GM19463 (cell line): ENCODE measurements around the gene LAMA5.

Experiments used
- ATAC-seq: cut with Tn5 transposase; IDR thresholded peaks from one replicate; pipeline ENCODE4 v1.9.1; 2021; ENCODE audit warnings: mild to moderate bottlenecking, moderate library complexity; ENCODE audit not compliant: unreplicated experiment

Gene LAMA5

DNA sequence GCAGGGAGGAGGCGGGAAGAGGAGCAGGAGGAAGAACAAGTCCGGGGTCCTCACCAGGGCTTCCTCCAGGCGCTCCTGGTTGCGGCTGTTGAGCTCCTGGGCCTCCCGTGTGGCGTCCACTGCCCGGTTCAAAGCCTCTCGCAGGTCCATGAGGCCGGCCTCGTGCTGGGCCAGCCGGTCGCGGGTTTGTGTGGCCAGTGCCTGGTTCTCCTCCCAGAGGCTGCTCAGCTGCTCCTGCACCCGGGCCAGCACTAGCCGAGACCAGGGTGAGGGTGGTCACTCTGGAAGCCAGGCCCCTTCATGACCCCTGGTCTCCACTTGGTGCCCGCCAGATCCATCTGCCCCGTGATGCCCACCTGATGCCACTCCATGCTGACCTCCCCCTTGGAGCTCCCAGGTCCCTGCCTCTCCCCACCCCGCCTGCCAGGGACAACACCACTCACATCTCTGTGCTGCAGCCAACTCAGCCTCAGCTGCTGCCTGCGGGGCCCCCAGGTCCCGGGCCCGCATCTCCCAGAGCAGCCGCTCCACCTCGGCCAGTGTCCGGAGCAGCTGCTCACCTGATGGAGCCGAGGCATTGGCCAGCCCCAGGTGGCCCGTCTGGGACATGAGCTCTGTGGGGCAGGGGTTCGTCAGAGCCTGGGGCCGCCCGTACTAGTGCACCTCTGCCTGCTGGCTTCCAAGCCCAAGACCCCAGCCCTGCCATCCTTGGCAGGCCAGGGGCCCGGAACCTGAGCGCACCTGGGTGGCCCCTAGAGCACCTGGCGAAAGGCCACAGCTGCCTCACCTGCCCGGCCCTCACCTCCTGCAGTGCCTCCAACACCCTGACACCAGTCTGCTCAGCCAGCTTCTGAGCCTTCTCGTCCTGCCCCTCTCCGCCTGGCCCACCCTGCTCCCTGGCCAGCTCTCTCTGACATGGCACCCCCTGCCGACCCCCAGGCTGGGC lies 48.4 kb downstream of the LAMA5 start:
- ATAC-seq, result no peak

DNA sequence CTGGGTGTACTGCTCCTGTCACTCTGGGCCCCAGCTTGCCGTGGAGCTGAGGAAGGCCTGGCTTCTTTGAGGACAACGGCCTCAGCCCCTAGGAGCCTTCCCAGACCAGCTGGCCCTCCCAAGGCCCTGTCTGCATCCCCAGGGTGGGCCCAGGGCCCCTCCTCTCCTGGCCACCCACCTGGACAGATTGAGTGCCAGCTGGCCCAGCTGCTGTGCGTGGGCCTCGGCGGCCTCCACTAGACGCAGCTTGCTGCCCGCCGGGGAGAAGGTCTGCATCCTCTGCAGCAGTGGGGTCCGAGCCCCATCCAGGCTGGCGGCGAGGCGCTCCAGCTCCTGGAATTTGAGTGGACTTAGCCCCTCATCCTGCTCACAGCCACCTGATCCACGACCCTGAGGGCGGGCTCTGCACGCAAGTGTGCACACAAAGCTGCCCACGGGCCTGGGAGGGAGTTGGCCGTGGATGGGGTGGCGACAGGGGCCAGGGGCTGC lies 49.9 kb downstream of the LAMA5 start:
- ATAC-seq, result no peak

- ATAC-seq, result no peak
Measured at GRCh38 chr20:62316331-62317166, 50.6 kb downstream of the LAMA5 start.

- no peak for ATAC-seq
Measured at GRCh38 chr20:62315773-62316172, 51.3 kb downstream of the LAMA5 start.

DNA sequence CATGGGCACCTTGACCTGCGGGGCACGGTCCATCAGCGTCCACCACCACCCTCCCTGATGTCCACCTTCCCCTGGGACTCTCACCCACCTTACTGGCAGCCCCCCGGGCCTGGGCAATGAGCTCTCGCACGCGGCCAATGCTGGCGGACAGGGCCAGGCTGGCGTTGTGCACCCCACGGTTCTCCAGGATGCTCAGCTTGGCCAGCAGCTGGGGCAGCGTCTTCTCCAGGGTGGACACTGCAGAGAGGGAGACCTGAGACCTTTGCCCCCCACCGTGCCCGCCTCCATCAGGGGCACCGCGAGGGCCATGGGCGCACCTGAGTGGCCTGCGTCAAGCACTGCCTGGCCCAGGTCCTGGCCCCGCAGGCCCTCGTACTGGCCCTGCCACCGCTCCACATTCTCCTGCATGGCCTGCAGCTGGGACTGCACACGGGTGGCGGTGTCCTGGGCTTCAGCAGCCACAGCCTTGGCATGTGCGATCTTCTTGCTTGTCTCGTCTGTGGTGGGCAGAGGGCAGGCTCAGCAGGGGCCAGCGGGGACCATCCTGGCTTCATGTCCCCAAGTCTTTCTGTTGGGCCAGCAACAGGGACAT lies 52.3 kb downstream of the LAMA5 start:
- ATAC-seq, result no peak

GRCh38 chr20:62314339-62314638 lies 52.8 kb downstream of the LAMA5 start:
- ATAC-seq, result no peak

DNA sequence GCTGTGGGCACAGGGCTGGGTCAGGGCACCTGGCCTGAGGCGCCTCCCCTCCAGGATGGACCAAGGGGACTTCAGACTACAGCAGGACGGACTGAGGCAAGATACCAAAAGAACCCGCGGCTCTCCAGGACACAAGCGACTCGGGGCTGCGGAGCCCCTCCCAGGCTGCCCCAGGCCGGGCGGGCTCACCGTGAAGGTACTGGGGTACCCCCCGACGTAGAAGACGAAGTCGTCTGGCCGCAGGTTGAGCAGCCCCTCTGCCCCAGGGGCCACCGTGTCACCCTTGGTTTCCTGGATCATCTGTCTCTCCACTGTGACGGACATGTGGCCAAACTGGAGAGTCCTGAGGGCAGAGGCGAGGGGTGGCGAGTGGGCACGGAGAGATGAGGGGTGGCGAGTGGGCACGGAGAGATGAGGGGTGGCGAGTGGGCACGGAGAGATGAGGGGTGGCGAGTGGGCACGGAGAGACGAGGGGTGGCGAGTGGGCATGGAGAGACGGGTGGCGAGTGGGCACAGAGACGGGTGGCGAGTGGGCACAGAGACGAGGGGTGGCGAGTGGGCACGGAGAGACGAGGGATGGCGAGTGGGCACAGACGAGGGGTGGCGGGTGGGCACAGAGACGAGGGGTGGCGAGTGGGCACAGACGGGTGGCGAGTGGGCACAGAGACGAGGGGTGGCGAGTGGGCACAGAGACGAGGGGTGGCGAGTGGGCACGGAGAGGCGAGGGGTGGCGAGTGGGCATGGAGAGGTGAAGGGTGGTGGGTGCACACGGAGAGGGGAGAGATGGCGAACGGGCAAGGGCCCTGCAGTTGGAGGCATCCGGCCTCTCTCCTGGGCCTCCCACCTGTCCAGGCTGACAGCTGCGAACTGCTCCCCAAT lies 53.4 kb downstream of the LAMA5 start:
- no peak for ATAC-seq

DNA sequence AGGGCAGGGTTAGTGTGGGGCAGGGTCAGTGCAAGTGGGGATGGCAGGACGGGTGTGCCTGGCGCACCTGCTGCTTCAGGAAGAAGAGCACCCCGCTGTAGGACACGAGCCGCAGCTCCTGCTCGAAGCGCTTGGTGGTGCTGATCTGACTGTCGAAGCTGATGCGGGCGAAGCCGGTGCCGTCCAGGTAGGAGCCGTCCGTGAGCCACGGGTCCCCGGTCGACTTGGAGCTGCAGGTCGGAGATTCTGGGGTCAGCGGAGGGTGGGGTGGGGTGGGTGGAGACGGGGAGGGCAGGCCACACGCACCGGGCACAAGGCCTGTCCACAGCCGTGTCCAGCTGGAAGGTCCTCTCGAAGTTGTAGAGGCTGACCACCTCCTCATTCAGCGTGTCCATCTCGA lies 54.1 kb downstream of the LAMA5 start:
- no peak for ATAC-seq

- ATAC-seq, result no peak
Measured at GRCh38 chr20:62312662-62312977, 54.5 kb downstream of the LAMA5 start.

DNA sequence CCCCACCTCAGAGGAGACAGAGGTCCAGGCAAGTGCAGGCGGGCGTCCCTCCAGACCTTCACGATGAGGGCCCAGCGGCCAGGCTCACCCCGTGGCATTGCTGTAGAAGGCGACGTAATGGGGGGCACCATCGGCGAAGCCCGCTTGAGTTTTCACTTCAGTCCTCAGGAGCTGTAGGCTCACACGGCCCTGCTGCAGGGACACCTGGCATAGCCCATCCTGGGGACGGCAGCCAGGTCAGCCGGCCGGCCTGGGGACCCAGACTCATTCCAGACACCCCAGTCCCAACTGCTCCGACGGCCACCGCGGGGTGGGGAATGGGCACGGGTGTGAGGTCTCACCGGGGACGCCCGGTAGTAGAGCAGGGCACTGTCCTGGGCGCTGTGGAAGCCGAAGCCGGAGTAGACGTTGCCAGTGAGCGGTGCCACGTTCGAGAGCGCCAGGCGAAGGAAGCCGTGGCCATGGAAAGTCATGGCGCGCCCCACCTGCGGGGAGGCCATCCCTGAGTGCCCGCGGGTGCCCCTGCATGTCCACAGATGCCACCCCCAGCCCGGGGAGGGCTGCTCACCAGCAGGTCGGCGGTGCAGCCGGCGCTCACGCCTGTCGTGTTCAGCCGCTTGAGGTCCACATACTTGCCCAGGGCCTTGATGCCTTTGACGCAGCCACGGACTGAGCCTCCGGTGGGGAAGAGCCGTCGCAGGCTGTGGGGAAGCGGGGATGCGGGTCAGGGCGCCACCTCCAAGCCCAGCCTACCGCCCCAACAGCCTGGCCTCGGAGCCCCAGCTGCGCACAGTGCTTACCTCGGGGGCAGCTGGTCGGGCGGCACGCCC lies 55.1 kb downstream of the LAMA5 start:
- ATAC-seq, result no peak

DNA sequence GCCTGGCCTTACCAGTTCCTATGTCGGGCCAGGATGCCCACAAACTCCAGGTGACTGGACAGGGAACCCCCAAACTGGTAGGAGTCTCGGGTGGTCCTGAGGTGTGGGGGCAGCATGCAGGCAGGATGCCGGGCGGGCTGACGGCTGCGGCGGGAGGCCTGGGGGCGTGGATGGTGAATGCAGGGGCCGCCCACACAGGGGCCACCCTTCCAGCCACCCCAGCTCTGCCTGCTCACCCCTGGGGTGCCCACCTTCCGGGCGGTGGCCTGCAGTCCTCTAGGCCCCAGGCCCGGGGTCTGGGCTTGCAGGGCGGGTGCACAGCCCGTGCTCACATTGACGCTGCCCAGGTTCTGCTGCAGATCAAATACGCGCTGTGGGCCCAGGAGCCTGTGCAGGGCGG lies 56.0 kb downstream of the LAMA5 start:
- ATAC-seq, result no peak

DNA sequence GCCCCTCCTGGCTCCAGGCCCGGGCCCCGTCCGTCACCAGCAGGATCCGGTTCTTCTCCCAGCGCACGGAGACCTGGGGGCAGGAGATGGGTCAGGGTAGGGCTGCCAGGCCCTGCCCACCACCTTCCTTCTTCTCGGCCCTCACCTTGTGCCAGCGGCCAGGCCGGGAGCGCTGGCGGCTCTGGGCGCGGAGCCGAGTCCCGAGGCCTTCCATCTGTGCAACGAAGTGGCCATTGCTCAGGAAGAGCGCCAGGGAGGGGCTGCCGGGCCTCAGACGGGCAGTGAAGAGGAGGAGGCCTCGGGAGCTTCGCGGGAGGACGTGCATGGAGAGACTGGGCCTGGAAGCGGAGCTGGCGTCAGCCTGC lies 56.4 kb downstream of the LAMA5 start:
- no peak for ATAC-seq

DNA sequence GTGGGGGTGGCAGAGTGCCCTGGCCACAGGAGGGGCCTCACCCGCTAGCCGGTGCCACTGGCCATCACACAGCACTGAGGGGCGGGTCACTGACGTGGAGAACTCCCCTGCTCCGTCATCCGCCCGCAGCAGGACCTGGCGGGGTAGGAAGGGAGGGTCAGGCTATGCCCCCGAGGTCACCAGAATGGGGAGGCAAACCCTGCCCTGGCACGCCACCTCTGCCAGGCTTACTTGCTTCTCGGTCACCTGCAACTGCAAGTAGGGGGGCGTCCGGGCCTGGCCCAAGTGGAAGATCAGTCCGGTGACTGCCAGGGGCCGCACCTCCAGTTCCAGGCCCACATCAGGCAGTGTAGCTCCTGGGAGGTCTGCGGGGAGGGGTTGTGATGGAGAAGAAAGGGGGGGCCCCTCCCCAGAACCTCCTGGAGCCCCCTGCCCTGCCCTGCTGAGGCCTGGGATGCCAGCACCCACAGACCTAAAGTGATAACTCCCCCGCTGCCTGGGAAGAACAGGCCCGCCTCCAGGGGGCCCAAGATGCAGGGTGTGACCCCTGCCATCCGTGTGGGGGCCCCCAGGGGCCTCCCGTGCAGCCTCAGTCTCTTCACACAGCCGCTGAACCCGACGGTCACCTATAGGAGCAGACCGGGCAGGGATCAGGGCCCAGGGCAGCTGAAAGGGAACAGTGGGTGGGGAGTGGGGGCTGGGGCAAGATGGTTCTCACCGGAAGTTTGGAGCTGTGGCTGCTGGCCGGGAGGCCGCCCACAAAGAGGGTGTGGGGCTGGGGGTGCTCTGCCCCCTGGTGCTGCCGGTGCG lies 57.0 kb downstream of the LAMA5 start:
- no peak for ATAC-seq

- no peak for ATAC-seq
Measured at GRCh38 chr20:62309198-62309944, 57.7 kb downstream of the LAMA5 start.

DNA sequence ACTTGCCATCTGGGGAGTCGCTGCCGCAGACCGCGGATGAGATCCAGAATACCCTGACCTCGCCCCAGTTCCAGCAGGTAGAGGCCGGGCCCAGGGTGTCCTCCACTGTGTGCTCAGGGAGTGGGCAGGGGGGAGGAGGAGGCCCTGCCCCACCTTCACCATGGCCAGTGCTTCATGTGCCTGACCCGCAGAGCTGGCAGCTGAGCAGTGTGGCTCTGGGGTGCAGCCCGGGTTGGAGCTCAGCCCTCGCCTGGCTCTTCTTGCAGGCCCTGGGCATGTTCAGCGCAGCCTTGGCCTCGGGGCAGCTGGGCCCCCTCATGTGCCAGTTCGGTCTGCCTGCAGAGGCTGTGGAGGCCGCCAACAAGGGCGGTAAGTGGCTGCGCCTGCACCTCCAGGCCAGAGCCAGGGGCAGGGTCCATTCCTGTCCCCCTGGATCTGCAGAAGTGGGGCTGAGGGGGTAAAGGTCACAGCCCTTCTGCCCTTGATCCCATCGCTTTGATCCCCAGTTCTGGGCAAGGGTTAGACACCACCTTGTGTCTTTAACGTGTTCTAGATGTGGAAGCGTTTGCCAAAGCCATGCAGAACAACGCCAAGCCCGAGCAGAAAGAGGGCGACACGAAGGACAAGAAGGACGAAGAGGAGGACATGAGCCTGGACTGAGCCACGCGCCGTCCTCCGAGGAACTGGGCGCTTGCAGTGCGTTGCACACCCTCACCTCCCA lies 58.9 kb downstream of the LAMA5 start:
- no peak for ATAC-seq

GRCh38 chr20:62307226-62308101 lies 59.6 kb downstream of the LAMA5 start:
- ATAC-seq, result no peak
